ENCODE results near the gene BAIAP2. TPM values are rescaled to one million over a fixed set of nuclear protein-coding genes. Genes with fewer than 3 reads are reported as not detected.

Gene BAIAP2
- total and polyA plus RNA-seq, 2 donors (not counting 3 experiments of a cell fraction or from before 2014, with no cell fraction given): 12.3 to 18.6 TPM

GRCh38 chr17:81131486-81132196 lies 96.7 kb downstream of the BAIAP2 start:
- CTCF ChIA-PET: no interaction called here
- intact Hi-C loops (cut with micrococcal nuclease): no loop called here
- dilution Hi-C loops (cut with MboI; ENCODE audit: extremely low pct_ligation_motif_present, low sequenced_read_pairs): no loop called here
- no peak overlapping the region for H3K4me2 ChIP-seq (ENCODE audit: insufficient read depth, low read length)
- no peak for DNase-seq (ENCODE audit: low read depth, low spot score)
- H3K79me2 ChIP-seq (ENCODE audit: control insufficient read depth, insufficient read depth, low read length): no peaks in the 10 kb centered on the region
- POLR2A ChIA-PET: no interaction called here
- no peak for TF ChIP-seq POLR2A (IDR thresholded peaks at IDR 0.05; ENCODE audit: low read depth, low read length)
- no peak for TF ChIP-seq MAX (IDR thresholded peaks at IDR 0.05; ENCODE audit: insufficient read depth, insufficient read length)
- no peak for TF ChIP-seq JUN (IDR thresholded peaks at IDR 0.05; ENCODE audit: borderline replicate concordance, insufficient read depth, insufficient read length, low read depth)
- no peak for TF ChIP-seq CTCF (IDR thresholded peaks at IDR 0.05; ENCODE audit: extremely low read depth in 1 of 2, insufficient read depth in 1 of 2, low read depth in 1 of 2, low read length in 2 of 2)
- FAIRE-seq: no peak
- H3K4me1 ChIP-seq (ENCODE audit: control insufficient read depth, extremely low read depth, insufficient read depth, low read length): no peaks in the 10 kb centered on the region
- no peak overlapping the region for H2AFZ ChIP-seq (ENCODE audit: low read depth, low read length)
- no peak overlapping the region for H3K27ac ChIP-seq (ENCODE audit: insufficient read depth, low read depth, low read length)
- H3K9me1 ChIP-seq (replicated peaks; ENCODE audit: control insufficient read depth, extremely low read depth, insufficient read depth, low read length): no peaks in the 10 kb centered on the region
- no peak overlapping the region for H3K4me3 ChIP-seq (replicated peaks in 1 of 3; ENCODE audit: insufficient read depth in 1 of 3, low read depth in 1 of 3, low read length in 3 of 3)
- H3K36me3 ChIP-seq (ENCODE audit: control insufficient read depth in 2 of 2, extremely low read depth in 1 of 2, insufficient read depth in 2 of 2, low read length in 2 of 2): no peaks in the 10 kb centered on the region
- no peak overlapping the region for H3K9ac ChIP-seq (replicated peaks; ENCODE audit: extremely low read depth, insufficient read depth, low read length)
- no peaks in the 10 kb centered on the region for H4K20me1 ChIP-seq (replicated peaks; ENCODE audit: control insufficient read depth, extremely low read depth, insufficient read depth, low read length)
- no peaks in the 10 kb centered on the region for H3K27me3 ChIP-seq (ENCODE audit: control insufficient read depth in 2 of 2, insufficient read depth in 2 of 2, low read length in 2 of 2)
- no peaks in the 10 kb centered on the region for H3K9me3 ChIP-seq (replicated peaks; ENCODE audit: control insufficient read depth, insufficient read depth, low read length)
- no TSS peak for BruUV-seq (replicated peaks)

- no peak overlapping the region for H3K9ac ChIP-seq (replicated peaks; ENCODE audit: extremely low read depth, insufficient read depth, low read length)
- no peaks in the 10 kb centered on the region for H3K9me3 ChIP-seq (replicated peaks; ENCODE audit: control insufficient read depth, insufficient read depth, low read length)
- FAIRE-seq (no peak), DNase-seq (ENCODE audit: low read depth, low spot score) (no peak)
- ChIA-PET CTCF (interaction anchor here (2.5 kb wide), 1 partner anchor 11 kb away, joined by 12 read pairs; no protein-coding TSS in a partner anchor), POLR2A (no interaction called here)
- no peaks in the 10 kb centered on the region for H3K9me1 ChIP-seq (replicated peaks; ENCODE audit: control insufficient read depth, extremely low read depth, insufficient read depth, low read length)
- H3K36me3 ChIP-seq (ENCODE audit: control insufficient read depth in 2 of 2, extremely low read depth in 1 of 2, insufficient read depth in 2 of 2, low read length in 2 of 2): no peaks in the 10 kb centered on the region
- H3K4me2 ChIP-seq (ENCODE audit: insufficient read depth, low read length): no peak overlapping the region
- no peak overlapping the region for H2AFZ ChIP-seq (ENCODE audit: low read depth, low read length)
- no peaks in the 10 kb centered on the region for H3K4me1 ChIP-seq (ENCODE audit: control insufficient read depth, extremely low read depth, insufficient read depth, low read length)
- H3K79me2 ChIP-seq (ENCODE audit: control insufficient read depth, insufficient read depth, low read length): no peaks in the 10 kb centered on the region
- H3K27me3 ChIP-seq (ENCODE audit: control insufficient read depth in 2 of 2, insufficient read depth in 2 of 2, low read length in 2 of 2): no peaks in the 10 kb centered on the region
- TF ChIP-seq POLR2A (IDR thresholded peaks at IDR 0.05; ENCODE audit: low read depth, low read length): no peak
- TF ChIP-seq MAX (IDR thresholded peaks at IDR 0.05; ENCODE audit: insufficient read depth, insufficient read length): no peak
- no peak for TF ChIP-seq EZH2 (IDR thresholded peaks at IDR 0.05; ENCODE audit: borderline replicate concordance, low read depth, low read length, severe bottlenecking)
- no peak for TF ChIP-seq FOS (IDR thresholded peaks at IDR 0.05; ENCODE audit: borderline replicate concordance, insufficient read depth, low read length)
- no peak for TF ChIP-seq POLR2AphosphoS5 (IDR thresholded peaks at IDR 0.05; ENCODE audit: insufficient read depth, low read depth, low read length)
- TF ChIP-seq MYC (IDR thresholded peaks at IDR 0.05; ENCODE audit: low read depth, low read length): no peak
- TF ChIP-seq CTCF (IDR thresholded peaks at IDR 0.05; ENCODE audit: extremely low read depth in 1 of 2, insufficient read depth in 1 of 2, low read depth in 1 of 2, low read length in 2 of 2): no peak
- TF ChIP-seq GATA2 (IDR thresholded peaks at IDR 0.05; ENCODE audit: insufficient read depth, insufficient read length, low read depth, low read length): no peak
- TF ChIP-seq JUN (IDR thresholded peaks at IDR 0.05; ENCODE audit: borderline replicate concordance, insufficient read depth, insufficient read length, low read depth): no peak
- H4K20me1 ChIP-seq (replicated peaks; ENCODE audit: control insufficient read depth, extremely low read depth, insufficient read depth, low read length): no peaks in the 10 kb centered on the region
- no peak overlapping the region for H3K27ac ChIP-seq (ENCODE audit: insufficient read depth, low read depth, low read length)
- no peak overlapping the region for H3K4me3 ChIP-seq (replicated peaks in 1 of 3; ENCODE audit: insufficient read depth in 1 of 3, low read depth in 1 of 3, low read length in 3 of 3)
- dilution Hi-C loops (cut with MboI; ENCODE audit: extremely low pct_ligation_motif_present, low sequenced_read_pairs): no loop called here
- intact Hi-C loops (cut with micrococcal nuclease): no loop called here
- BruUV-seq (replicated peaks): no TSS peak
These were observed 97.2 kb downstream of the BAIAP2 start for GRCh38 chr17:81132197-81132540.

Measured in endothelial cell of umbilical vein (primary cell).